Glomerular endothelial cell (primary cell): ENCODE data around the gene SCN9A. TPM values are rescaled to one million over a fixed set of nuclear protein-coding genes. Genes with fewer than 3 reads are reported as not detected.

ENCODE experiments used
- total RNA-seq: library from RNA; depleted of rRNA; stranded (reverse); fragments of >200 nt; gene quantifications from 2 replicates; pipeline ENCODE4 v1.2.3, GENCODE V29; 2015

The SCN9A gene
- total RNA-seq, 1 donor from 2014 or later: 10.0 TPM

Other genes starting within 250 kb of the SCN9A start
- not detected in 2 replicates for gene SCN1A, start 247.9 kb downstream of the SCN9A start, total RNA-seq
- gene SCN7A, start 118.3 kb upstream of the SCN9A start, total RNA-seq: not detected in 2 replicates